ENCODE data around the gene RTN4R.

The RTN4R gene

GRCh38 chr22:20243176-20243536 lies 25.0 kb downstream of the RTN4R start:
- Histone ChIP-seq H3K4me2 (ENCODE audit: low read length) (no peak overlapping the region), H3K4me3 (ENCODE audit: low read depth, low read length, poor library complexity, severe bottlenecking) (no peak overlapping the region)

GRCh38 chr22:20242393-20243175 lies 25.5 kb downstream of the RTN4R start:
- TF ChIP-seq CTCF (IDR thresholded peaks at IDR 0.05; ENCODE audit: low read length) (no peak), EZH2 (IDR thresholded peaks at IDR 0.05; ENCODE audit: borderline replicate concordance, low read length) (no peak)
- H3K9me2 ChIP-seq (ENCODE audit: low read depth, low read length), result no peaks in the 10 kb centered on the region
- no peaks in the 10 kb centered on the region for H3K36me3 ChIP-seq (ENCODE audit: insufficient read depth, low read length)
- no peaks in the 10 kb centered on the region for H4K20me1 ChIP-seq (ENCODE audit: insufficient read depth, low read length)
- H3K27me3 ChIP-seq (ENCODE audit: insufficient read depth, low read length), result peaks cover 12% of the 10 kb centered on the region
- H3F3A ChIP-seq (ENCODE audit: insufficient read depth, low read length), result no peaks in the 10 kb centered on the region
- H3K9ac ChIP-seq (ENCODE audit: low read length), result no peak overlapping the region
- no peak overlapping the region for H3K27ac ChIP-seq (ENCODE audit: low read depth, low read length, poor library complexity, severe bottlenecking)
- H3K9me3 ChIP-seq (ENCODE audit: low read length), result no peaks in the 10 kb centered on the region
- no peaks in the 10 kb centered on the region for H3K4me1 ChIP-seq (ENCODE audit: insufficient read depth, low read length, severe bottlenecking)
- no peak overlapping the region for H3K4me2 ChIP-seq (ENCODE audit: low read length)
- H3K79me2 ChIP-seq (ENCODE audit: insufficient read depth, low read length), result no peaks in the 10 kb centered on the region
- H3K4me3 ChIP-seq (ENCODE audit: low read depth, low read length, poor library complexity, severe bottlenecking), result no peak overlapping the region
- H2AFZ ChIP-seq (ENCODE audit: low read length), result no peak overlapping the region

More at GRCh38 chr22:20243176-20243536, 25.0 kb downstream of the RTN4R start:
- Histone ChIP-seq H3K79me2 (ENCODE audit: insufficient read depth, low read length) (no peaks in the 10 kb centered on the region), H4K20me1 (ENCODE audit: insufficient read depth, low read length) (no peaks in the 10 kb centered on the region), H3F3A (ENCODE audit: insufficient read depth, low read length) (no peaks in the 10 kb centered on the region), H2AFZ (ENCODE audit: low read length) (no peak overlapping the region), H3K36me3 (ENCODE audit: insufficient read depth, low read length) (no peaks in the 10 kb centered on the region), H3K27me3 (ENCODE audit: insufficient read depth, low read length) (peaks cover 12% of the 10 kb centered on the region), H3K9ac (ENCODE audit: low read length) (no peak overlapping the region), H3K27ac (ENCODE audit: low read depth, low read length, poor library complexity, severe bottlenecking) (no peak overlapping the region), H3K9me3 (ENCODE audit: low read length) (no peaks in the 10 kb centered on the region), H3K4me1 (ENCODE audit: insufficient read depth, low read length, severe bottlenecking) (no peaks in the 10 kb centered on the region), H3K9me2 (ENCODE audit: low read depth, low read length) (no peaks in the 10 kb centered on the region)
- TF ChIP-seq EZH2 (IDR thresholded peaks at IDR 0.05; ENCODE audit: borderline replicate concordance, low read length), result no peak
- TF ChIP-seq CTCF (IDR thresholded peaks at IDR 0.05; ENCODE audit: low read length), result no peak

- H3K4me1 ChIP-seq (ENCODE audit: insufficient read depth, low read length, severe bottlenecking), result no peaks in the 10 kb centered on the region
Observed at GRCh38 chr22:20241579-20242392, 26.3 kb downstream of the RTN4R start.

More at GRCh38 chr22:20241579-20242392, 26.3 kb downstream of the RTN4R start:
- TF ChIP-seq CTCF (IDR thresholded peaks at IDR 0.05; ENCODE audit: low read length), result no peak
- no peak for TF ChIP-seq EZH2 (IDR thresholded peaks at IDR 0.05; ENCODE audit: borderline replicate concordance, low read length)
- Histone ChIP-seq H3K9me2 (ENCODE audit: low read depth, low read length) (no peaks in the 10 kb centered on the region), H3K4me2 (ENCODE audit: low read length) (no peak overlapping the region), H3K27me3 (ENCODE audit: insufficient read depth, low read length) (peaks cover 13% of the 10 kb centered on the region), H2AFZ (ENCODE audit: low read length) (no peak overlapping the region), H4K20me1 (ENCODE audit: insufficient read depth, low read length) (no peaks in the 10 kb centered on the region), H3K27ac (ENCODE audit: low read depth, low read length, poor library complexity, severe bottlenecking) (no peak overlapping the region), H3K4me3 (ENCODE audit: low read depth, low read length, poor library complexity, severe bottlenecking) (no peak overlapping the region), H3K36me3 (ENCODE audit: insufficient read depth, low read length) (no peaks in the 10 kb centered on the region), H3K79me2 (ENCODE audit: insufficient read depth, low read length) (no peaks in the 10 kb centered on the region), H3F3A (ENCODE audit: insufficient read depth, low read length) (no peaks in the 10 kb centered on the region), H3K9ac (ENCODE audit: low read length) (no peak overlapping the region), H3K9me3 (ENCODE audit: low read length) (no peaks in the 10 kb centered on the region)
